Medulla oblongata (tissue), 1 donor: ENCODE measurements around the gene ITFG1.
A peak's percentile ranks its signal among the peaks of the same experiment; 100 is the strongest.
"Not testable (repeated sequence)": the region's sequence is repeated elsewhere in the genome, so short reads cannot be mapped to it uniquely, and the experiment has no call there.

Experiments
- DNase-seq: peaks from one replicate; pipeline ENCODE4 v3.0.0-alpha.2; 2015; ENCODE audit errors: extremely low spot score

The ITFG1 gene

GRCh38 chr16:47424846-47425245 lies 36.0 kb downstream of the ITFG1 start:
- no peak for DNase-seq

DNA sequence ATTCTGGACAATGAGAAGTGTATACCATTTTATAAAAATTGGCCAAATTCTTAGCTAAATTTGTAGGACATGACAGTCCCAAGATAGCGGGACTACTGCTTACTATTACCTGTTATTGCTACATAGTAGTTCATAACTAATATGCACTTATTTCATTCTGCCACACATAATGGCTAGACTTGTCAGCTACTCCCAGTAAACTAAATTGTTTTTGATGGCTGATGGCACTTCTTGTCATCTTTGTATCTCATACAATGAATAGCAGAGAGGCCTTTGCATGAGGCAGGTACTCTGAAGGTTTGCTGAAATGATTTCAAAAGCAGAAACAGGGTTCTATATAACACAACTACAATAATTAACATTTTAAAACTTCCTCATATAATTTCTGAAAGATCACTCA lies 44.0 kb downstream of the ITFG1 start:
- no peak for DNase-seq

GRCh38 chr16:47413041-47413440 lies 47.8 kb downstream of the ITFG1 start:
- DNase-seq: no peak

DNA sequence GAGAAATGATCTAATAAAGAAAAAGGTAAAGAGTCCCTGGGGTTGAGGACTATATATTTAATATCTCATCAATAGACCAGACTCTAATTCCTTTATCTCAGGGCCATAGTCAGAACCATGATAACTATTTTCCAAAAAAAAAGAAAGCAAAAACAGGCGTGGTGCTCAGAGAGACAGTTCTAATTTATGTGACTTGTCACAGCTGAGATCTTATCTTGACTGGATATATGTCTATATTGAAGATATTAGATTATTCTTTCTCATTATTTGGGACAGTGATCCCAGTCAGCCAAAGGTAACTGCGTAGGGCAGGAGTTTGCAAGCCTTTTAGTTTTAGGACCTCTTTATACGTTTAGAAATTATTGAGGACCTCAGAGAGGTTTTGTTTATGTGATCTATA lies 52.4 kb downstream of the ITFG1 start:
- no peak for DNase-seq

DNA sequence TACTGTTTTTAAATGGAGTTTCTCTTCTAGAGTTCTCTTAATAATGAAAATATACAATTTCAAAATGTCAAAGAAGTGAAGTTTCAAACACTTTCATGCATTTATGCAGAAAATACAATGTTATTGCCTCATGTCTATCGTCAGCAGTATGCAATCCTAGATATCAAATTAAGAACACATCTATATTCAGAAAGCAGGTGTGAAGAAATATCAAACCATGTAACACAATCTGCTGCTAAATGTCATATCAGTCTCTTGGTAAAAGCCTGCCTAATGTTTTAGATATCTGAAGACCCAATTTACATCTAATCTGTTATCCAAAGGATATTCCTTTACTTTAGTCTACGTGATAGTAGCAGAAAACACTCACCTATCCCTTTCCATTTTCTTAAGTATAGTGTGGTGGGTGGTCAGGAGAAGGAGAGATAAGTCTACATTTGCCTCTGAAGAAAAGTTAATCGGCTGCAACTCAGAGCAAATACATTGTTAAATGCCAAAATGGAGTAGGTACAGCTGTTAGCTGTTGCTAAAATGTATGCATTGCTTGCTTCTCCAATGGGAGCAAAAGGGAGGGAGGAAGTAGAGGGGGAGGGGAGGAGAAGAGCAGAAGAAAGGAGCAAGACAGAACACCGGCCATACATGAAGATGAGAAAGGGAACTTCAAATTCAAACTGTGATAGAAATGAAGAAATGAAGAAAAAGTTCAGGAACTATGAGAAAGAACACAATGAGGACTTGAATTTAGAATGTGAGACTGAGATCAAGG lies 64.9 kb downstream of the ITFG1 start:
- no peak for DNase-seq

DNA sequence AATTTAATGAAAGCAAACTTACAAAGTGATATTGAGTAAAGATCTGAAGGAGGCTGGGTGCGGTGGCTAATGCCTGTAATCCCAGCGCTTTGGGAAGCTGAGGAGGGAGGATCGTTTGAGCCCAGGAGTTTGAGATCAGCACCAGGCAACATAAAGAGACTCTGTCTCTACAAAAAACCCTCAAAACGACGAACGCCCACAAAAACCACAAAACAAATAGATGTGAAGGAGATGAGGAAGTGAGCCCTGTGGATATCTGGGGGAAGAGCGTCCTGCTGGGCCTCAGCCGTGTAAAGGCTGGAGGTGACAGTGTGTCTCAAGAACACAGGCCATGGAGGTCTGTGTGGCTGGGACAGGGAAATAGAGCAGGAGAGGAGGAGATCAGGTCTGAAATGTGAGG lies 68.8 kb downstream of the ITFG1 start:
- peak; percentile 39 for DNase-seq

DNA sequence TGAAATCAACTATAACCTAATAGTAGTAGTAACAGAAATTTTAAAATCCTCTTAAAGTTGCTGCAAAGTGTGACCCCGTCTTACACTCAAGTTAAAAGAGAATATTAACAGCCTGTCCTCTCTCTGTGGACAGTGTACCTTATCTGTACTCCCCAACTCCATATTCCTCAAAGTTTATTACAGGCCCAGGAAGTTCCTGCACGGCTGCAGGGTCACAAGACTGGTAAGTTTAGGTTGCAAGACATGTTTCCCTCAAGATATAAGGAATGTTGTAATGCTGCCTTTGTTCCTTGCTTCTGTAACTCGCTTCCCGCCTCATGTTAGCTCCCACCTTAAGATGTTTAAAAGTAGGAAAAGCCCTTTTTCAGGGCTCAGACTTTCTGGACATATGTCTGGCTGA lies 72.2 kb downstream of the ITFG1 start:
- DNase-seq: no peak

GRCh38 chr16:47387026-47387734 lies 73.7 kb downstream of the ITFG1 start:
- no peak for DNase-seq

- no peak for DNase-seq
Observed at GRCh38 chr16:47386201-47386718, 74.6 kb downstream of the ITFG1 start.

GRCh38 chr16:47382362-47382761 lies 78.5 kb downstream of the ITFG1 start:
- no peak for DNase-seq

- no peak for DNase-seq
Observed at GRCh38 chr16:47377154-47377553, 83.7 kb downstream of the ITFG1 start.

GRCh38 chr16:47375423-47375822 lies 85.4 kb downstream of the ITFG1 start:
- DNase-seq: no peak

- DNase-seq: no peak
Observed at GRCh38 chr16:47374629-47375028, 86.2 kb downstream of the ITFG1 start.

DNA sequence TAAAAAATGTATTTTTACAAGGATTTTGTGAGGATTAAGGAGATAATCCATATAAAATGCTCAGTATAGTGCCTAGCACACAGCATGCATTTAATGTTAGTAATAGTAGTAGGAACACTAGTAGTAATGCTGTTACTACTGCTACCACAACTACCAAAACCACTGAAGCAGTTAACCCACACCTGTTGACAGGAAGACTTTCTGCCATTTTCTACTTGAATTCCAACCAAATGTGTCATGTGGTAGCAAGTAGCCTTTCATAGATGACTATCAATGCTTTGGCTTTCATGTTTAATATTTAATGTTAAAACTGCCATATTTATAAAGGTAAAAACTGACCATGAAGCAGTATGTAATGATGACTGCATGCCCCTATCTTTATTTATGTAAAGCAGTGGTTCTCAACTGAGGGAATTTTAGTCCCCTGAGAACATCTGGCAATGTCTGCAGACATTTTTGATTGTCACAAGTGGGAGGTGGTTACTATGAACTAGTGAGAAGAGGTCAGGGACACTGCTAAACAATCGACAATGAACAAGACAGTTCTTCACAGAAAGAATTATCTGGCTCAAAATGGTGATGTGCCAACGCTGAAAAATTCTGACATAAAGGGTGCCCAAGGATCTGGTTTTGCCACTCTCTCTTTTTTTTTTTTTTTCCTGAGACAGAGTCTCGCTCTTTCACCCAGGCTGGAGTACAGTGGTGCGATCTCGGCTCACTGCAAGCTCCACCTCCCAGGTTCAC lies 89.4 kb downstream of the ITFG1 start:
- DNase-seq: peak; percentile 50

DNA sequence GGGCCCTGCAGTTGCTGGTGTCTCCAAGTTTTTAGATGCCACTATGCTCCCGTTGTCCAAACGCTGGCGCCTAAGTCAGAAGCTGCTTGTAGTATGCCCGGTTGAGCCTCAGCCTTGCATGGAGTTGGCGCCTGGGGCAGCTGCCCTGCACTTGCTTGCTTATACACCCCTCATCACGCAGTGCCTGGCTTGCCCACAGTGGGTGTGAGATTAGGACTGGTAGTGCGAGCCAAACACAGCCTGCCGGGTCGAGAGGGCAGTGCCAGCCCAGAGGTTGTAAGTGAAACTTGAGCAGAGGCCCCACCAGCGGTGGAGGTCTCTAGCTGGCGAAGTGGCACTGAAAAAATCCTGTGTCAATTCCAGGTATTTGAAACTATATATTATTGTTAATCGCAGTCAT lies 90.3 kb downstream of the ITFG1 start:
- no peak for DNase-seq

DNA sequence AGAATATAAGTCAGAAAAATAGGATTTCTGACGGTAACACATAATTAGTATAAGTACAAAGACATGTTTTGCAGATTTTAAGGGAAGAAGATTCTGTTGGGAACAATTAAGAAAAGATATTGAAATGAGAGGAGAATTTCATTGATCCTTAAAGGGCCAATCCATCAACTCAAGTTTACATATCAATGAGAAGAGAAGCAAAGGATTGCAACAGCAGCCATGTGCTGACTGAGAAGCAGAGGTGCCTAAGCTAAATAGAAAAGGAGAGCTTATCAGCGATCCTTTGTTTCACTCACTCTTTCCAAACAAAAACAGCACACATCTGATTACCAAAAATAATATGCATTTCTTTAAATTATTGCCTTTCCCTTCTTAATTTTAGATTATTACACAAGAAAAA lies 94.6 kb downstream of the ITFG1 start:
- no peak for DNase-seq

GRCh38 chr16:47363761-47364160 lies 97.1 kb downstream of the ITFG1 start:
- DNase-seq: no peak

- no peak for DNase-seq
Observed at GRCh38 chr16:47359478-47359877, 101.4 kb downstream of the ITFG1 start.

GRCh38 chr16:47358816-47359215 lies 102.0 kb downstream of the ITFG1 start:
- DNase-seq: no peak

- not testable (repeated sequence) for DNase-seq
Observed at GRCh38 chr16:47349029-47349428, 111.8 kb downstream of the ITFG1 start.

GRCh38 chr16:47347021-47347696 lies 113.7 kb downstream of the ITFG1 start:
- DNase-seq: not testable (repeated sequence)

DNA sequence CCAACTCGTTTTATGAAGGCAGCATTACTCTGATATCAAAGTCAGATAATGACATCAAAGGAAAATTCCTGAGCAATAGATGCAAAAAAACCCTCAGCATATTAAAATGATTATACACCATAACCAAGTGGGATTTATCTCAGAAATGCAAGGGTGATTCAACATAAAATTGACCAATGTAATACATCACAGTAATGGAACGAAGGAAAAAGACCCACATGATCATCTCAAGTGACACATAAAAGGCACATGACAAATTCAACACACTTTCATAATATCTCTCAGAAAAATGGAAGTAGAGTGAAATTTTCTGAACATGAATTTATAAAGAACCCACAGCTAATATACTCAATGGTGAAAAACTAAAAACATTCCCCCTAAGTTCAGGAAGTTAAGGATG lies 118.8 kb downstream of the ITFG1 start:
- no peak for DNase-seq
